H9 (cell line): ENCODE measurements around the gene RAB43. TPM values are rescaled to one million over a fixed set of nuclear protein-coding genes. Genes with fewer than 3 reads are reported as not detected.

Experiments
- DNase-seq: peaks from one replicate; pipeline ENCODE4 v3.0.0-alpha.2; 2017
- H2AFZ ChIP-seq: one replicate; pipeline ENCODE4 v1.6.1; 2013; ENCODE audit warnings: mild to moderate bottlenecking, low read length, control low read depth, moderate library complexity
- H2AK5ac ChIP-seq: 2 replicates; pipeline ENCODE4 v1.6.1; 2013; ENCODE audit warnings: low read length, control low read depth, mixed read lengths; ENCODE audit not compliant: insufficient read length
- H2BK120ac ChIP-seq: one replicate; pipeline ENCODE4 v1.6.1; 2013; ENCODE audit warnings: low read depth, mild to moderate bottlenecking, low read length, control low read depth, inconsistent platforms; ENCODE audit not compliant: poor library complexity, severe bottlenecking
- H2BK12ac ChIP-seq: 2 replicates; pipeline ENCODE4 v1.6.1; 2013; ENCODE audit warnings: low read length, control low read depth, mixed read lengths, low read depth; ENCODE audit not compliant: insufficient read length
- H2BK15ac ChIP-seq: 2 replicates; pipeline ENCODE4 v1.6.1; 2013; ENCODE audit warnings: low read depth, low read length, control low read depth
- H2BK20ac ChIP-seq: one replicate; pipeline ENCODE4 v1.6.1; 2013; ENCODE audit warnings: low read depth, mild to moderate bottlenecking, low read length, control low read depth, inconsistent platforms; ENCODE audit not compliant: poor library complexity, severe bottlenecking
- H2BK5ac ChIP-seq: 2 replicates; pipeline ENCODE4 v1.6.1; 2013; ENCODE audit warnings: low read length, control low read depth, mixed read lengths; ENCODE audit not compliant: insufficient read length
- H3K14ac ChIP-seq: 2 replicates; pipeline ENCODE4 v1.6.1; 2013; ENCODE audit warnings: low read length, control low read depth; ENCODE audit not compliant: insufficient read depth
- H3K18ac ChIP-seq: 2 replicates; pipeline ENCODE4 v1.6.1; 2013; ENCODE audit warnings: low read depth, mild to moderate bottlenecking, mixed read lengths, low read length, control low read depth; ENCODE audit not compliant: insufficient read length
- H3K23ac ChIP-seq: 2 replicates; pipeline ENCODE4 v1.6.1; 2013; ENCODE audit warnings: low read length, control low read depth, mixed read lengths, low read depth; ENCODE audit not compliant: insufficient read length
- H3K23me2 ChIP-seq: 2 replicates; pipeline ENCODE4 v1.6.1; 2013; ENCODE audit warnings: low read depth, mild to moderate bottlenecking, mixed read lengths, low read length, control low read depth; ENCODE audit not compliant: insufficient read length, poor library complexity, severe bottlenecking
- H3K27ac ChIP-seq: 2 replicates; pipeline ENCODE4 v1.5.1; 2013; ENCODE audit warnings: low read length, control low read depth, mixed read lengths, low read depth; ENCODE audit not compliant: insufficient read length
- H3K27me3 ChIP-seq: 2 replicates; pipeline ENCODE4 v1.6.1; 2013; ENCODE audit warnings: low read length, control low read depth, inconsistent platforms; ENCODE audit not compliant: insufficient read depth
- H3K4ac ChIP-seq: 2 replicates; pipeline ENCODE4 v1.6.1; 2013; ENCODE audit warnings: low read depth, mild to moderate bottlenecking, control low read depth, inconsistent platforms, low read length, moderate library complexity
- H3K4me1 ChIP-seq: 2 replicates; pipeline ENCODE4 v1.6.1; 2013; ENCODE audit warnings: low read length, control low read depth, inconsistent platforms; ENCODE audit not compliant: insufficient read depth
- H3K4me2 ChIP-seq: 2 replicates; pipeline ENCODE4 v1.6.1; 2013; ENCODE audit warnings: low read length, control low read depth, mixed read lengths; ENCODE audit not compliant: insufficient read length, insufficient read depth
- H3K56ac ChIP-seq: 2 replicates; pipeline ENCODE4 v1.6.1; 2013; ENCODE audit warnings: low read depth, mild to moderate bottlenecking, mixed read lengths, low read length, control low read depth; ENCODE audit not compliant: insufficient read length
- H3K79me1 ChIP-seq: 2 replicates; pipeline ENCODE4 v1.6.1; 2013; ENCODE audit warnings: low read depth, mild to moderate bottlenecking, moderate library complexity, low read length, control low read depth, inconsistent platforms; ENCODE audit not compliant: insufficient read depth, poor library complexity, severe bottlenecking
- H3K79me2 ChIP-seq: 2 replicates; pipeline ENCODE4 v1.6.1; 2013; ENCODE audit warnings: low read length, control low read depth, inconsistent platforms; ENCODE audit not compliant: insufficient read depth
- H3K9ac ChIP-seq: 2 replicates; pipeline ENCODE4 v1.6.1; 2013; ENCODE audit warnings: low read length, control low read depth, mixed read lengths; ENCODE audit not compliant: insufficient read length; ENCODE audit errors: extremely low read depth
- H3K9me3 ChIP-seq: one replicate; pipeline ENCODE4 v1.6.1; 2013; ENCODE audit warnings: low read depth, low read length, inconsistent platforms; ENCODE audit not compliant: control insufficient read depth
- H3T11ph ChIP-seq: one replicate; pipeline ENCODE4 v1.6.1; 2013; ENCODE audit warnings: mild to moderate bottlenecking, low read length, control low read depth, inconsistent platforms
- H4K20me1 ChIP-seq: one replicate; pipeline ENCODE4 v1.6.1; 2013; ENCODE audit not compliant: control insufficient read depth, insufficient read length, insufficient read depth
- H4K5ac ChIP-seq: 2 replicates; pipeline ENCODE4 v1.6.1; 2013; ENCODE audit warnings: low read depth, mild to moderate bottlenecking, mixed read lengths, low read length, control low read depth; ENCODE audit not compliant: insufficient read length
- H4K8ac ChIP-seq: replicated peaks from 2 replicates; pipeline ENCODE4 v1.6.1; 2013; ENCODE audit warnings: low read length, control low read depth, mixed read lengths, low read depth; ENCODE audit not compliant: insufficient read length
- H4K91ac ChIP-seq: 2 replicates; pipeline ENCODE4 v1.6.1; 2013; ENCODE audit warnings: low read depth, mild to moderate bottlenecking, moderate library complexity, mixed read lengths, low read length, control low read depth; ENCODE audit not compliant: insufficient read length
- H3K27ac Mint-ChIP-seq, 3 experiments: 2 replicates in 2 of 3; 3 replicates in 1 of 3; pipeline ENCODE4 v1.8.0; 2020 to 2021; ENCODE audit warnings: mixed read lengths in 3 of 3, mild to moderate bottlenecking in 1 of 3, moderate library complexity in 1 of 3
- H3K27me3 Mint-ChIP-seq: 2 replicates; pipeline ENCODE4 v1.8.0; 2021; ENCODE audit warnings: low read depth, mild to moderate bottlenecking, moderate library complexity, mixed read lengths
- H3K36me3 Mint-ChIP-seq, 3 experiments: 2 replicates in 2 of 3; 3 replicates in 1 of 3; pipeline ENCODE4 v1.8.0; 2020 to 2021; ENCODE audit warnings: low read depth in 3 of 3, mixed read lengths in 3 of 3; ENCODE audit not compliant: insufficient read depth in 1 of 3
- H3K4me1 Mint-ChIP-seq, 2 experiments: 2 replicates each; pipeline ENCODE4 v1.8.0; 2020; ENCODE audit warnings: mixed read lengths in 2 of 2
- H3K4me3 Mint-ChIP-seq, 2 experiments: 2 replicates in 1 of 2; 3 replicates in 1 of 2; pipeline ENCODE4 v1.8.0; 2020 to 2021; ENCODE audit warnings: mild to moderate bottlenecking in 2 of 2, mixed read lengths in 2 of 2, moderate library complexity in 1 of 2
- H3K9me3 Mint-ChIP-seq, 2 experiments: 2 replicates in 1 of 2; 3 replicates in 1 of 2; pipeline ENCODE4 v1.8.0; 2020; ENCODE audit warnings: mild to moderate bottlenecking in 2 of 2, mixed read lengths in 2 of 2, moderate library complexity in 1 of 2
- CTCF ChIP-seq: fragments of 200-600 bp; sonication (generic); conservative IDR thresholded peaks from 3 replicates; pipeline ENCODE4 v1.8.0; 2021; ENCODE audit warnings: antibody characterized with exemption, mild to moderate bottlenecking
- WGBS: extraction: QIAGEN DNeasy Blood & Tissue Kit; methylation state at CpG from one replicate; pipeline ENCODE4 v1.1.7; 2013; ENCODE audit warnings: missing lambda C conversion rate, low lambda C conversion rate, mixed read lengths; ENCODE audit not compliant: insufficient read length; ENCODE audit errors: extremely low coverage; 5-methylcytosine and 5-hydroxymethylcytosine counted together
- total RNA-seq: library from RNA; stranded (reverse); gene quantifications from 2 replicates; pipeline ENCODE4 v1.2.1, GENCODE V29; 2021

Gene RAB43
- total RNA-seq, 1 experiment from 2014 or later: 13.6 TPM

- H2AFZ ChIP-seq: no peak overlapping the region
- peaks cover 1% of the 10 kb centered on the region for H3K27me3 Mint-ChIP-seq
- H3K56ac ChIP-seq: no peak overlapping the region
- H3K36me3 Mint-ChIP-seq: no peaks in the 10 kb centered on the region
- no peak overlapping the region for H2BK20ac ChIP-seq
- H3K4me1 ChIP-seq: no peaks in the 10 kb centered on the region
- H4K91ac ChIP-seq: no peak overlapping the region
- no peak overlapping the region for H3K4ac ChIP-seq
- H3K9me3 ChIP-seq: no peaks in the 10 kb centered on the region
- no peak overlapping the region for H2BK15ac ChIP-seq
- no peak overlapping the region for H4K5ac ChIP-seq
- no peaks in the 10 kb centered on the region for H4K20me1 ChIP-seq
- no peak overlapping the region for H2BK120ac ChIP-seq
- H3K18ac ChIP-seq: no peak overlapping the region
- H3K27ac Mint-ChIP-seq: peak overlapping the region in 1 of 3 experiments; percentile 20; a peak in 1 of 7 replicates
- H3K9me3 Mint-ChIP-seq: no peaks in the 10 kb centered on the region
- H3K23ac ChIP-seq: no peak overlapping the region
- no peak for DNase-seq
- H3K4me1 Mint-ChIP-seq: peaks cover 2 to 6% of the 10 kb centered on the region in 2 experiments; a peak in 3 of 4 replicates
- TF ChIP-seq CTCF: no peak
- no peak overlapping the region for H2BK5ac ChIP-seq
- H2AK5ac ChIP-seq: no peak overlapping the region
- WGBS: no CpG with 5 or more reads among the region's 32 CpGs
- H3K4me3 Mint-ChIP-seq: no peak overlapping the region
- H3K14ac ChIP-seq: no peak overlapping the region; the same call in 1 of the 2 replicates
- no peaks in the 10 kb centered on the region for H3K27me3 ChIP-seq
- H4K8ac ChIP-seq: no peak overlapping the region
- no peaks in the 10 kb centered on the region for H3K79me1 ChIP-seq
- H3K27ac ChIP-seq: no peak overlapping the region
- no peak overlapping the region for H2BK12ac ChIP-seq
- no peak overlapping the region for H3K4me2 ChIP-seq
- H3K23me2 ChIP-seq: no peaks in the 10 kb centered on the region
- no peak overlapping the region for H3K9ac ChIP-seq
- H3T11ph ChIP-seq: no peak overlapping the region
- H3K79me2 ChIP-seq: no peaks in the 10 kb centered on the region
These were observed 59.4 kb downstream of the RAB43 start for GRCh38 chr3:129061888-129062834.
